GM12892 (cell line): ENCODE measurements around the gene PIGX.

ENCODE experiments used
- POLR2AphosphoS5 ChIP-seq: IDR thresholded peaks from 2 replicates; pipeline ENCODE4 v1.6.1; 2011; ENCODE audit warnings: low read depth, low read length, control low read depth
- TAF1 ChIP-seq: IDR thresholded peaks from 2 replicates; pipeline ENCODE4 v1.6.1; 2011; ENCODE audit warnings: low read depth, mild to moderate bottlenecking, control low read depth, low read length, borderline replicate concordance

DNA sequence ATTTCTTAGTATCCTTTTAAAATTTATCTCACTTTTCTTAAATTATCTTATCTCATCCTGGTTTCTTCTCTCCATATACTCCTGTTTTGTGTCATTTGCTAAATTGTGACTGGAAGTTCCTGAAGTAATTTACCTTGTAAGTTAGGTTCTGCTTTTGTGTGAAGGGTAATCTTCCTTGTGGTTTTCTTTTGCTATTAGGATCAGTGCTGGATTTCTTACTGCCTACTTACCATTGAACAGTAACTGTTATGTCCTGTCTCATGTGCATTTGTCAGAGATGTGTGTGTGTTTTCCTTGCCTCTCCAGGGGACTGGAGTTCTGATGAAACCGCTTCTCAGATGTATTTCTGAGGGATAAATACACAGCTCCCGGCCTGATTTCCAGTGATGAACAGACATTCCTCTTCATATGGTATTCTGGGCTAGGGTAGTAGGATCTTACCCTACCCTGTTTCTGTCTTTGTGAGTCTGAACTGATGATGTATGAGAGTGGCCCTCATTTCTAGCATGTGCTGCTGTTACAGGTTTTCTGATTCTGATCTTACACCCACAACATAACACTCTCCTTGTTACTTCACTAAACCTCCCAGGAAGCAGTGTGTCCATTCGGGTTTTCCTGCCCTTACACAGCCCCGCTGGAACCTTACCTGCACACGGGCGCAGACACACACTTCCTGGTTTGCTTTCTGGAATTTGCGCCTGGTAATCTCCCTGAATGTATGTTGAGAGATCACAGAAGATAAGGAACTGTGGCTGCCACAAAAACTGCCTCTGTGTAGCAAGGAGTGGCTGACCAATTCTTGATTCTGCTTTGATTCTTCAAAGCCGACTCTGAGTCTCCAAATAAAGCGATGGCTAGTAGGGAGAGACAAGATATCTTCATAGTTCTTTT, 42.2 kb downstream of the PIGX start:
- TF ChIP-seq POLR2AphosphoS5 = no peak
- no peak for TF ChIP-seq TAF1
